ENCODE results near the gene UFD1.

- TF ChIP-seq CTCF (IDR thresholded peaks at IDR 0.05) (no peak), ZFX (IDR thresholded peaks at IDR 0.05; ENCODE audit: borderline replicate concordance) (no peak)
Measured at GRCh38 chr22:19434829-19435580, 44.0 kb downstream of the UFD1 start.

Measured in 22Rv1 (cell line).